IPS DF 6.9 (cell line): ENCODE measurements around the gene LDHA.
A peak's percentile ranks its signal among the peaks of the same experiment; 100 is the strongest.
"Not testable (repeated sequence)": the region's sequence is repeated elsewhere in the genome, so short reads cannot be mapped to it uniquely, and the experiment has no call there.

Experiments
- DNase-seq: peaks from one replicate; pipeline ENCODE4 v3.0.0-alpha.2; 2013; ENCODE audit warnings: low read depth, low spot score
- H3K27ac ChIP-seq: one replicate; pipeline ENCODE4 v1.5.1; 2013; ENCODE audit warnings: low read length, control low read depth
- H3K27me3 ChIP-seq: 2 replicates; pipeline ENCODE4 v1.6.1; 2013; ENCODE audit warnings: mild to moderate bottlenecking, low read length; ENCODE audit not compliant: control insufficient read depth, insufficient read depth
- H3K36me3 ChIP-seq: 2 replicates; pipeline ENCODE4 v1.6.1; 2013; ENCODE audit warnings: low read length; ENCODE audit not compliant: control insufficient read depth, insufficient read depth
- H3K4me1 ChIP-seq: 2 replicates; pipeline ENCODE4 v1.6.1; 2013; ENCODE audit warnings: low read length; ENCODE audit not compliant: control insufficient read depth, insufficient read depth
- H3K4me3 ChIP-seq: 2 replicates; pipeline ENCODE4 v1.5.1; 2013; ENCODE audit warnings: mild to moderate bottlenecking, low read length
- H3K9me3 ChIP-seq: 2 replicates; pipeline ENCODE4 v1.6.1; 2013; ENCODE audit warnings: low read length, inconsistent platforms; ENCODE audit not compliant: control insufficient read depth, insufficient read depth
- WGBS: extraction: QIAGEN DNeasy Blood & Tissue Kit; methylation state at CpG from one replicate; pipeline ENCODE4 v1.1.7; 2013; ENCODE audit warnings: mixed read lengths, missing lambda C conversion rate; ENCODE audit not compliant: insufficient read length, insufficient coverage; 5-methylcytosine and 5-hydroxymethylcytosine counted together

LDHA gene

GRCh38 chr11:18393581-18394274 lies 635 bp upstream of the LDHA start:
- H3K36me3 ChIP-seq: peaks cover 4% of the 10 kb centered on the region; the same call in 1 of the 2 replicates
- WGBS: no CpG with 5 or more reads among the region's 22 CpGs
- H3K4me3 ChIP-seq: peak overlapping the region; percentile 37; the same call in 1 of the 2 replicates
- no peaks in the 10 kb centered on the region for H3K9me3 ChIP-seq
- no peaks in the 10 kb centered on the region for H3K27me3 ChIP-seq
- DNase-seq: no peak
- no peak overlapping the region for H3K27ac ChIP-seq
- 0 out of 2 replicates have a peak, but pooled peaks cover 2% of the 10 kb centered on the region for H3K4me1 ChIP-seq

- no CpG with 5 or more reads among the region's 36 CpGs for WGBS
- Histone ChIP-seq H3K27me3 (no peaks in the 10 kb centered on the region), H3K9me3 (no peaks in the 10 kb centered on the region), H3K27ac (no peak overlapping the region), H3K4me1 (0 out of 2 replicates have a peak, but pooled peaks cover 2% of the 10 kb centered on the region), H3K4me3 (peak overlapping the region; percentile 37; the same call in 1 of the 2 replicates), H3K36me3 (peaks cover 14% of the 10 kb centered on the region; the same call in 1 of the 2 replicates)
- DNase-seq: no peak
Observed at GRCh38 chr11:18394928-18395734, 768 bp downstream of the LDHA start.

DNA sequence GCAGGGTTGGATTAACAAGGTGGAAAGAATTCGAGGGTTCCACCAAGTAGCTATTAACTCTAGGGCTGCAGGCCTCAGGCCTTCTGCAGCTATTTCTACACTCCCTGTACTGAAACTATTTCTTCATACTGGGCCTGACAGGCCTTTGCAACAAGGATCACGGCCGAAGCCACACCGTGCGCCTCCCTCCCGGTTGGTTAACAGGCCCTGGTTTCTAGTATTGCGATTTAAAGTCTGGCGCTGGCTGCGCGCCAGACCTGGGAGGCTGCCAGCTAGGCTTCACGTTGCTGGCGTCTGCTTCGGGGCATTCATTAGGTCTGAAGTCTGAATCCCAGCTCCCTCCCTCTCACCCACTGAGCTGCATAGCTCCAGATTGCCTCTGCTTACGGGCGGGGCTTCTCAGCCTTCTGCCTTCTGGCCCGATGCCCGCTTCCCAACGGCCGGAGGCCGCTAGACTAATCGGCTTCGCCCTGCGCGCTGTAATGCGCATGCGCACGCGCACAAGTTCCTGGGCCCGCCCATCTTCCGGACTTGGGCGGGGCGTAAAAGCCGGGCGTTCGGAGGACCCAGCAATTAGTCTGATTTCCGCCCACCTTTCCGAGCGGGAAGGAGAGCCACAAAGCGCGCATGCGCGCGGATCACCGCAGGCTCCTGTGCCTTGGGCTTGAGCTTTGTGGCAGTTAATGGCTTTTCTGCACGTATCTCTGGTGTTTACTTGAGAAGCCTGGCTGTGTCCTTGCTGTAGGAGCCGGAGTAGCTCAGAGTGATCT lies 1.6 kb downstream of the LDHA start:
- no peak overlapping the region for H3K27ac ChIP-seq
- WGBS: no CpG with 5 or more reads among the region's 46 CpGs
- no peaks in the 10 kb centered on the region for H3K27me3 ChIP-seq
- H3K4me3 ChIP-seq: peak overlapping the region; percentile 53; the same call in 1 of the 2 replicates
- no peaks in the 10 kb centered on the region for H3K9me3 ChIP-seq
- DNase-seq: peak; percentile 94
- H3K36me3 ChIP-seq: peaks cover 16% of the 10 kb centered on the region; the same call in 1 of the 2 replicates
- H3K4me1 ChIP-seq: 0 out of 2 replicates have a peak, but pooled peaks cover 2% of the 10 kb centered on the region

DNA sequence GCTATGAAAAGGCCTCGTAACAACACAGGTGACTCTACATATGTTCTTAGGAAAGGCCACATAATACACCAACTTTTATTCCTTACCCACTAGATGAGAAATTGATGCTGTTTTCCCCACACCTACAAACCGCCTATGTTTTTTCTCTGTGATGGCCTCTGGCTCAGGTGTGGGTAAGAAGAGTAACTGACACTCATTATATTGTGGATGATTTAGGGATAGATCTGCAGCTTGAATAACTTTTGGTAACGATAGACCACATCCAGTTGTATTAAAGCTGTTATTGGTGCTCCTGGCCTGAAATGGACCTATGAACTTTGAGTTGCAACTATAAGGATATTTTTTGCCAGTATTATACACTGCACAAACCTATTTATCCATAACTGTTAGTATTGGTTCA lies 3.6 kb downstream of the LDHA start:
- WGBS: no CpG with 5 or more reads among the region's 3 CpGs
- 0 out of 2 replicates have a peak, but pooled peaks cover 2% of the 10 kb centered on the region for H3K4me1 ChIP-seq
- no peaks in the 10 kb centered on the region for H3K27me3 ChIP-seq
- H3K9me3 ChIP-seq: no peaks in the 10 kb centered on the region
- no peak for DNase-seq
- no peak overlapping the region for H3K4me3 ChIP-seq
- H3K36me3 ChIP-seq: peaks cover 19% of the 10 kb centered on the region; the same call in 1 of the 2 replicates
- H3K27ac ChIP-seq: no peak overlapping the region

GRCh38 chr11:18401077-18401476 lies 6.7 kb downstream of the LDHA start:
- H3K27me3 ChIP-seq, H3K27ac ChIP-seq, H3K4me3 ChIP-seq, H3K9me3 ChIP-seq, H3K4me1 ChIP-seq, DNase-seq: not testable (repeated sequence)
- peaks cover 24% of the 10 kb centered on the region for H3K36me3 ChIP-seq
- WGBS: no CpG with 5 or more reads among the region's 9 CpGs

GRCh38 chr11:18404062-18404461 lies 9.7 kb downstream of the LDHA start:
- no CpG with 5 or more reads among the region's 4 CpGs for WGBS
- Histone ChIP-seq H3K4me1 (no peaks in the 10 kb centered on the region), H3K36me3 (peaks cover 17% of the 10 kb centered on the region), H3K9me3 (no peaks in the 10 kb centered on the region), H3K27me3 (no peaks in the 10 kb centered on the region), H3K4me3 (no peak overlapping the region), H3K27ac (no peak overlapping the region)
- DNase-seq: no peak

DNA sequence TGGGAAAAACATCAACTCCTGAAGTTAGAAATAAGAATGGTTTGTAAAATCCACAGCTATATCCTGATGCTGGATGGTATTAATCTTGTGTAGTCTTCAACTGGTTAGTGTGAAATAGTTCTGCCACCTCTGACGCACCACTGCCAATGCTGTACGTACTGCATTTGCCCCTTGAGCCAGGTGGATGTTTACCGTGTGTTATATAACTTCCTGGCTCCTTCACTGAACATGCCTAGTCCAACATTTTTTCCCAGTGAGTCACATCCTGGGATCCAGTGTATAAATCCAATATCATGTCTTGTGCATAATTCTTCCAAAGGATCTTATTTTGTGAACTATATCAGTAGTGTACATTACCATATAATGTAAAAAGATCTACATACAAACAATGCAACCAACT lies 13.0 kb downstream of the LDHA start:
- no CpG with 5 or more reads among the region's 3 CpGs for WGBS
- not testable (repeated sequence) for H3K27me3 ChIP-seq, H3K4me3 ChIP-seq, DNase-seq, H3K36me3 ChIP-seq, H3K27ac ChIP-seq, H3K9me3 ChIP-seq, H3K4me1 ChIP-seq

DNA sequence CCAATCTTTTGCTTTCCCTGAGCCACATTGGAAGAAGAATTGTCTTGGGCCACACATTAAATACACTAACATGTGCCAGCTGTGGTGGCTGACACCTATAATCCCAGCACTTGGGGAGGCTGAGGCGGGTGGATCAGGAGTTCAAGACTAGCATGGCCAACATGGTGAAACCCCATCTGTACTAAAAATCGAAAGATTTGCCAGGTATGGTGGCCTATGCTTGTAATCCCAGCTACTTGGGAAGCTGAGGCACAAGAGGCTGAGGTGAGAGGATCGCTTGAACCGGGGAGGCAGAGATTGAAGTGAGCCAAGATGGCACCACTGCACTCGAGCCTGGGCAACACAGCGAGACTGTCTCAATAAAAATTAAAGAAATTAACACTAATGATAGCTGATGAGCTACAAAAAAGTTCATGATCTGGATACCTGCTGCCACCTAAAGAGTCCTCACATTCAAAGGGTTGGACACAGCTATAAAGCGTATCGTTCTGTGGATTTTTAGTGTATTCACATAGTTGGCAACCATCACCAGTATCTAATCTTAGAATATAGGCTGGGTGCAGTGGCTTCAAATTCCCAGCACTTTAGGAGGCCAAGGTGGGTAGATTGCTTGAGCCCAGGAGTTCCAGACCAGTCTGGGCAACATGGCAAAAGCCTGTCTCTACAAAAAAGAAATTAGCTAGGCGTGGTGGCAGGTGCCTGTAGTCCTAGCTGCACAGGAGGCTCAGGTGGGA lies 14.4 kb downstream of the LDHA start:
- H3K36me3 ChIP-seq: peaks cover 5% of the 10 kb centered on the region
- DNase-seq: no peak
- no peaks in the 10 kb centered on the region for H3K9me3 ChIP-seq
- no peaks in the 10 kb centered on the region; the same call in 1 of the 2 replicates for H3K4me1 ChIP-seq
- H3K27me3 ChIP-seq: no peaks in the 10 kb centered on the region
- no peak overlapping the region for H3K27ac ChIP-seq
- no CpG with 5 or more reads among the region's 9 CpGs for WGBS
- no peak overlapping the region for H3K4me3 ChIP-seq

DNA sequence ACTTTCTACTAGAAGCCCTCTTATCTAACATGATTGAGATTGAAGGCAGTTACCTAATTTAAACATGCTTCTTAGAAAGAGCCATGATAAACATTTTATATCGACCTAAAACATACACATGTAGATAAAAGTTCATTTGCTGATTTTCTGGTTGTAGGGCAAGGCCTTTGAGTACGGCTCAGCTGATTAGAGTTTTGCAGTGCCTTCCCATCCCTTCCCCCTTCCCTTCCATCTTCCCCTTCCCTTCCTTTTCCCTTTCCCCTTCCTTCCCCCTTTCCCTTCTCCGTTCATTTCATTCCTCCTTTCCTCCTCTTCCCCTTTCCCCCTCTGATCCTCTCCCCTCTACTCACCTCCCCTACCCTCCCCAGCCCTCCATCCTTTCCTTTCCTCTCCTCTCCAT lies 22.1 kb downstream of the LDHA start:
- 100% methylated on average over 1 of the region's 3 CpGs for WGBS
- DNase-seq: no peak
- no peaks in the 10 kb centered on the region; the same call in 1 of the 2 replicates for H3K4me1 ChIP-seq
- H3K4me3 ChIP-seq: no peak overlapping the region
- no peaks in the 10 kb centered on the region for H3K36me3 ChIP-seq
- no peaks in the 10 kb centered on the region for H3K9me3 ChIP-seq
- H3K27me3 ChIP-seq: no peaks in the 10 kb centered on the region
- no peak overlapping the region for H3K27ac ChIP-seq
